ENCODE measurements around the gene FBXO45. TPM values are rescaled to one million over a fixed set of nuclear protein-coding genes. Genes with fewer than 3 reads are reported as not detected.

FBXO45 gene
- total and polyA plus RNA-seq, 4 donors, result 12.6 to 31.3 (median 23.8) TPM

DNA sequence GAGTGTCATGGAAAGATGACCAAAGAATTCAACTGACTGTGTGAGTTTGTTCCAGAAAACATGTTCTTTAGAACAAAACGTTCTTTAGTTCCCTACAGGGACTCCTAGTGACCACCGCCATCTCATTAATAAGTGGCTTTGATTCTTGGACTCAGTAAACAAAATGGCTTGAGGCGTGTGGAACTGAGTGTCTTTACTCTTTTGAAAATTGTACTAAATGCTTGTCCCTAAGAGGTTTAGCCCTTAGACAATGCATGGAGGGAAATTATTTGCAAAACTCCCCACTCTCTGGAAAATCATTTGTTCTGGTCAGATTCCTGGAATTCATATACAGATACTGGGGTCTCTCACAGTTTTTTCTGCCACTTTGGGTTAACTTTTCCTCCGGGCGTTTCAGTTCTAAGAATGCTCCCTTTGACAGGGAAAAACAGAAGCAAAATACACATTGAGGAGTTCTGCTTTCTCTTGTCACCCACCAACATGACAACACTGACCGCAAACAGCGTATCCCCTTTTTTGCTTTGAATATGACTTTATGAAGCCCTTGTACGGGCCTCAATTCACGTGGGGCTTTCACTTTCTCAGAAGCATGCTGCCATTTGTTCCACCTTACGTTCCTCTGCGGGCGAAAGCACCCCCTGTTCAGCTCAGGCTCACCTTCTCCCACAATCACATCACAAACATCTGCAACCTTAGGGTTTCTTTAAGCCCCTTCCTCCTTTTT lies 55.8 kb downstream of the FBXO45 start:
- WGBS (ENCODE audit: insufficient coverage), result 58% methylated on average over 10 of the region's 12 CpGs
- Histone ChIP-seq H3K27ac (ENCODE audit: low read depth, low read length) (peak overlapping the region; percentile 69), H3K9me3 (ENCODE audit: control insufficient read depth, insufficient read depth, low read length) (no peaks in the 10 kb centered on the region), H3K36me3 (ENCODE audit: control insufficient read depth, insufficient read depth, low read length) (no peaks in the 10 kb centered on the region), H3K4me1 (ENCODE audit: control insufficient read depth, insufficient read depth, low read length) (peaks cover 16% of the 10 kb centered on the region), H3K27me3 (ENCODE audit: control insufficient read depth, insufficient read depth, low read length) (no peaks in the 10 kb centered on the region), H3K4me3 (ENCODE audit: low read depth, low read length) (no peak overlapping the region)
- DNase-seq (ENCODE audit: low read depth in 4 of 6, low spot score in 6 of 6), result no peak

DNA sequence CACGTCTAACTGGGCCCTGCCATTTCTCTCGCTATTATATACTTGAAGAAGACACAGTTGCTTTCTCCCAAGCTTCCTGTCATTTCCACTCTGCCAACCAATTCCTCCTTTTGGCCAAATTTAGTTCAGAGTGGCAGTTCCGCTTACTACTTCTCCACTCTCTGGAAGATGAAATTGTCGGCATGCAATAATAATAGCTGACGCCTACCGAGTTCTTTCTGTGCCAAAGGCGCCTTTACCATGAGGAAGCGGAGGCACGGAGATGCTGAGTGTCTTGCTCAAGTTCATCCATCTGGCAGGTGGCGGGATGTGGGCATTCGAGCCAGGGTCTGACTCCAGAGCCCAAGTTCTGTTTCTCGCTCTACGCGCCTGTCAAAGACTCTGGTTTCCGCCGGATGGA lies 56.4 kb downstream of the FBXO45 start:
- no peaks in the 10 kb centered on the region for H3K9me3 ChIP-seq (ENCODE audit: control insufficient read depth, insufficient read depth, low read length)
- H3K4me3 ChIP-seq (ENCODE audit: low read depth, low read length), result no peak overlapping the region
- H3K4me1 ChIP-seq (ENCODE audit: control insufficient read depth, insufficient read depth, low read length), result peaks cover 16% of the 10 kb centered on the region
- no peaks in the 10 kb centered on the region for H3K27me3 ChIP-seq (ENCODE audit: control insufficient read depth, insufficient read depth, low read length)
- no peak for DNase-seq (ENCODE audit: low read depth in 4 of 6, low spot score in 6 of 6)
- peak overlapping the region; percentile 69 for H3K27ac ChIP-seq (ENCODE audit: low read depth, low read length)
- no peaks in the 10 kb centered on the region for H3K36me3 ChIP-seq (ENCODE audit: control insufficient read depth, insufficient read depth, low read length)
- WGBS (ENCODE audit: insufficient coverage), result 91% methylated on average over 9 of the region's 16 CpGs

DNA sequence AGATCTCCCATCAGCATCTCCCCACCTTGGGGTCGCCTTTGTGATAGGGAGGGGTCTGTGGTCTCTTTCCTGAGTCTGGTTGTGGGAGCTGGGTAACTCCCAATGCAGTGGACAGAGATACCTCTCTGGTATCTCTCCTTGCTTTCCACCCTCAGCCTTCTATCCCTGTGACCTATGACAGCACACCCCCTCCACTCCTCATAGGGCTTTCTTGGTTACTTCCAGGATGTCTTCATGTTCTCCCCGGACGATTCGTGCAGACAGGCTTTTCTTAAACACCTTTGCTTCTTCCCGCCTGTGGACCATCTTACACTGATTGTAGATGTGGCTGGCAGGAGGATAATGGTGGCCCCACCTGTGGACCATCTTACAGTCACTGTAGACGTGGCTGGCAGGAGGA lies 56.9 kb downstream of the FBXO45 start:
- 80% methylated on average over 2 of the region's 6 CpGs for WGBS (ENCODE audit: insufficient coverage)
- H3K27ac ChIP-seq (ENCODE audit: low read depth, low read length), result no peak overlapping the region
- no peaks in the 10 kb centered on the region for H3K36me3 ChIP-seq (ENCODE audit: control insufficient read depth, insufficient read depth, low read length)

DNA sequence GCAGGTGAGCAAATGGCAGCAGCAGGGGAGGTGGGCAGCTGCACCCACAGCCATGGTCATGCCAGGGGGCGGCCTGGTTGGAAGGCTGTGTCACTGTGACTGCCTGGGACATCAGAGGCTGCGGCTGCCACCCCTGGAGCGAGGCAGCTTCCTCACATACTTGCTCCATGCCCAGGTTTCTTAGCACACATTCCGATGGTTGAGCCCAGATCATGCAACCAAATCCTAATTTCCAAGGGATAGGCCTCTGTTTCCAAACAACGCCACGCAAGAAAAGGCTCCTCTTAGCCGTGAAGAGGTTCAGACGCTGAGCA lies 59.4 kb downstream of the FBXO45 start:
- no peak overlapping the region for H3K27ac ChIP-seq (ENCODE audit: low read depth, low read length)
- no peaks in the 10 kb centered on the region for H3K9me3 ChIP-seq (ENCODE audit: control insufficient read depth, insufficient read depth, low read length)
- H3K4me1 ChIP-seq (ENCODE audit: control insufficient read depth, insufficient read depth, low read length), result peaks cover 20% of the 10 kb centered on the region
- no peak for DNase-seq (ENCODE audit: low read depth in 4 of 6, low spot score in 6 of 6)
- no peaks in the 10 kb centered on the region for H3K27me3 ChIP-seq (ENCODE audit: control insufficient read depth, insufficient read depth, low read length)
- H3K36me3 ChIP-seq (ENCODE audit: control insufficient read depth, insufficient read depth, low read length), result no peaks in the 10 kb centered on the region
- no peak overlapping the region for H3K4me3 ChIP-seq (ENCODE audit: low read depth, low read length)
- WGBS (ENCODE audit: insufficient coverage), result 82% methylated on average over 8 of the region's 8 CpGs

More for the DNA sequence above, 56.9 kb downstream of the FBXO45 start:
- Histone ChIP-seq H3K27me3 (ENCODE audit: control insufficient read depth, insufficient read depth, low read length) (no peaks in the 10 kb centered on the region), H3K4me1 (ENCODE audit: control insufficient read depth, insufficient read depth, low read length) (peaks cover 13% of the 10 kb centered on the region), H3K4me3 (ENCODE audit: low read depth, low read length) (no peak overlapping the region), H3K9me3 (ENCODE audit: control insufficient read depth, insufficient read depth, low read length) (no peaks in the 10 kb centered on the region)
- DNase-seq (ENCODE audit: low read depth in 4 of 6, low spot score in 6 of 6), result no peak

DNA sequence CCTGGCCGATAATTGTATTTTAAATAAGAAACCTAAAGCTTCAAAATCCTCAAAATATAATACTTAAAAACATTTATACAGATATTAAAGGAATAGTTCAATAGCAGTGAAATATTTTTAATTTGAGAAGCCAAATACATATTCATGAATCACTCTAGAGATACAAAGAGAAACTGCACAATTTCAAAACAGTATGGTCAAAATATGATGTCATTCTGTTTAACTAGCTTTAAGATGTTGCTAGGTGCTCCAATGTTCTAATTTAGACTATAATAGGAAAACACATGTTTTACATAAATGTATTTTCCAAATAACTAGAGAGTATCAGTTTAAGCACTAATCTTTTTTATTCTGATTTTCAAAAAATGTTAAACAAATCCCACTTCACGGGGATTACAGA lies 60.8 kb downstream of the FBXO45 start:
- no peaks in the 10 kb centered on the region for H3K27me3 ChIP-seq (ENCODE audit: control insufficient read depth, insufficient read depth, low read length)
- 100% methylated on average over 1 of the region's 2 CpGs for WGBS (ENCODE audit: insufficient coverage)
- no peak overlapping the region for H3K4me3 ChIP-seq (ENCODE audit: low read depth, low read length)
- no peaks in the 10 kb centered on the region for H3K36me3 ChIP-seq (ENCODE audit: control insufficient read depth, insufficient read depth, low read length)
- peaks cover 26% of the 10 kb centered on the region for H3K4me1 ChIP-seq (ENCODE audit: control insufficient read depth, insufficient read depth, low read length)
- no peak overlapping the region for H3K27ac ChIP-seq (ENCODE audit: low read depth, low read length)
- no peaks in the 10 kb centered on the region for H3K9me3 ChIP-seq (ENCODE audit: control insufficient read depth, insufficient read depth, low read length)
- DNase-seq (ENCODE audit: low read depth in 4 of 6, low spot score in 6 of 6), result no peak

DNA sequence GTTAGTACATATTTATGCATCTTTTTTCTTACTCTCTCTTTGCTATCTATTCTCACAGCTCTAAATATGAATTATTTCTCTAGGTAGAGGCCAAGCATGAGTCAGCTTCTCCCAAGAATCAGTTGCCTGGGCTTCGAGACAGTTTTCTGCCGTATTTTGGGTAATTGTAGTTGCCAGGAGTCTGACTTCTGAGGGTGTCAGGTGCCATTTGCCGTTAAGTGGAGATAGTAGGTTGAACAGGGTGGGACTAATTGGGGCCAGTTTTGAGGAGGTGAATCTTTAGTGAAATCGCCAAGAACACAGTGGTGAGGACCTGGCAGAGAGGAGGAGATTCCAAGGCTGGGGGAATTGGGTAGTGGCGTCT lies 63.2 kb downstream of the FBXO45 start:
- Histone ChIP-seq H3K36me3 (ENCODE audit: control insufficient read depth, insufficient read depth, low read length) (no peaks in the 10 kb centered on the region), H3K4me3 (ENCODE audit: low read depth, low read length) (peak overlapping the region; percentile 62), H3K4me1 (ENCODE audit: control insufficient read depth, insufficient read depth, low read length) (peaks cover 29% of the 10 kb centered on the region), H3K9me3 (ENCODE audit: control insufficient read depth, insufficient read depth, low read length) (no peaks in the 10 kb centered on the region), H3K27me3 (ENCODE audit: control insufficient read depth, insufficient read depth, low read length) (no peaks in the 10 kb centered on the region), H3K27ac (ENCODE audit: low read depth, low read length) (peak overlapping the region; percentile 77)
- DNase-seq (ENCODE audit: low read depth in 4 of 6, low spot score in 6 of 6), result no peak
- 31% methylated on average over 5 of the region's 5 CpGs for WGBS (ENCODE audit: insufficient coverage)

DNA sequence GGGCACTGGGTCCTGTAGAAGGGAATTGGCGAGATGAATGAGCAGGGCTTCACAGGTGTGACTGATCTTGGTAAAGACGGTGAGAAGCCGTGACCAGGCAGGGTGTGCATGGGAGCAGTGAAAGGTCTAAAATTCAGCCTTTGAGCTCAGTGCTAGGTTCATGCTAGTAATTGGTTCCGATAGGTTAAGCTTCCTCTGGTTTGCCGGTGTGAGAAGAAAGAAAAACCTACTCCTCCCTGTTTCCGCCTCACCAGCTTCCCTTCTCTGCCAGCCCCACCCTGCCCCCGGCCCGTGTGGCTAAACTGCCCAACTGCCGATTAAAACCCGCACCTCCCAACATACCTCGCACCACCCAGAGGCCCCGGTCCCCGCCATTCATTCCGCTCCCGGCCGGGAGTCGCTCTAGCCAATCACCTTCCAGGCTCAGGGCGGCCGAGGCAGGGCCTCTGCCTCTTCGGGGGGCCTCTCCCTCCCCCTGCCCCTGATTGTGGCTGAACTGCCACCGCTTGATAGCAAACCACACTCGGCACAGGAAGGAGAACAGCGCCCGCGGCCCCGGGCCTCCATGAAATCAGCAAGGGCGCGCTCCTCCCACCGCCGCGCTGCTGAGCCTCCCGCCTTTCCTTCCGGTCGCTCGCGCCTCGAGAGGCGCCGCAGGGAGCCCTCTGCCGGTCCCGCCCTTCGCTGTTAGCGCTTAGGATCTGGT lies 63.7 kb downstream of the FBXO45 start:
- no peaks in the 10 kb centered on the region for H3K9me3 ChIP-seq (ENCODE audit: control insufficient read depth, insufficient read depth, low read length)
- peak; percentile 50 to 97 (median 74) for DNase-seq (ENCODE audit: low read depth in 4 of 6, low spot score in 6 of 6)
- no peaks in the 10 kb centered on the region for H3K27me3 ChIP-seq (ENCODE audit: control insufficient read depth, insufficient read depth, low read length)
- under 1% methylated on average over 41 of the region's 43 CpGs for WGBS (ENCODE audit: insufficient coverage)
- peak overlapping the region; percentile 77 for H3K27ac ChIP-seq (ENCODE audit: low read depth, low read length)
- peaks cover 29% of the 10 kb centered on the region for H3K4me1 ChIP-seq (ENCODE audit: control insufficient read depth, insufficient read depth, low read length)
- H3K36me3 ChIP-seq (ENCODE audit: control insufficient read depth, insufficient read depth, low read length), result no peaks in the 10 kb centered on the region
- peak overlapping the region; percentile 62 for H3K4me3 ChIP-seq (ENCODE audit: low read depth, low read length)

DNA sequence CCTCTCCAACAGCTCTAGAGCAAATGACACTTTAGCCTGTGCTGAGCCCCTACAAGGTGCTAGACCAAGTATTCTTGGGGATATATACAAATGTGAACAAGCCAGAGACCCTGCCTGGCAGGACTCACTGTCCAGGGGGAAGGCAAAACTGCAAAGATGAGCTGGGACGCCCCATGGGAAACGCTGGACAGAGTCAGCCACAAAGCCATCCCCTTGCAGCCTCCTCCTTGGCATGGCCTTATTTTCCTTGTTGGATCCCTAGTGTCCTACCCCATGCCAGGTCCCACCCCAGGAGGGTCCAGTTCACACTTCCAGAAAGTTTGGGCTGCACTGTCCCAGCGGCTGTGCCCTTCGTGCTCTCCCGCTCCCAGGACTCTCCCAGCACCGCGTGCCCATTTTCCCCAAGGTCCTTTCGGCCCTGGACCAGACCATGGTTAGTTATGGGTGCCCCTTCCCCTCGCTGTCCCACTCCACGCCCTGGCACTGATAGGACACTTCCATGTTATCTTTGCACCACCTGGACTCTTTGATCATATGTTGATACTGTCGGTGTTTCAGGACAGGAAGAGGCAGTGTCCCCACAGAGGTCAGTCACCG lies 65.2 kb downstream of the FBXO45 start:
- no peak overlapping the region for H3K27ac ChIP-seq (ENCODE audit: low read depth, low read length)
- H3K36me3 ChIP-seq (ENCODE audit: control insufficient read depth, insufficient read depth, low read length), result no peaks in the 10 kb centered on the region
- H3K4me1 ChIP-seq (ENCODE audit: control insufficient read depth, insufficient read depth, low read length), result peaks cover 23% of the 10 kb centered on the region
- 86% methylated on average over 12 of the region's 12 CpGs for WGBS (ENCODE audit: insufficient coverage)
- no peaks in the 10 kb centered on the region for H3K9me3 ChIP-seq (ENCODE audit: control insufficient read depth, insufficient read depth, low read length)
- H3K27me3 ChIP-seq (ENCODE audit: control insufficient read depth, insufficient read depth, low read length), result no peaks in the 10 kb centered on the region
- no peak for DNase-seq (ENCODE audit: low read depth in 4 of 6, low spot score in 6 of 6)
- no peak overlapping the region for H3K4me3 ChIP-seq (ENCODE audit: low read depth, low read length)

DNA sequence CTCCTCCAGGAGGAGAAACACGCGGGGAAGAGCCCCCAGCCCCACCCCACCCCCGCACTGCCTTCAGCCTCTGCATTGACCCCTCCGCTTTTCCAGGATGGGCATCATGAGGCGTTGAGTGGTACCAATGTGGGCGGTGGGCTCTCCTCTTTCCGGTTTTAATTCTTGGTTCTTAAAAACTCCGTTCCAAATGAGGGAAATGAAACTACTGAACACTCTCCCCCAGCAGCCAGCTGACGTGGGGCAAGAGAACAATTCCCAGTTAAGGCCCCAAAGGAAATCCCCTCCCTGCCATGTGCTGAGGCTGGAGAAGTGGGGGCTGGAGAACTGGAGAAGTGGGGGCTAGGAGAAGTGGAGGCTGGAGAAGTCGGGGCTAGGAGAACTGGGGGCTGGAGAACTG lies 65.8 kb downstream of the FBXO45 start:
- Histone ChIP-seq H3K4me3 (ENCODE audit: low read depth, low read length) (no peak overlapping the region), H3K9me3 (ENCODE audit: control insufficient read depth, insufficient read depth, low read length) (no peaks in the 10 kb centered on the region), H3K27ac (ENCODE audit: low read depth, low read length) (no peak overlapping the region), H3K27me3 (ENCODE audit: control insufficient read depth, insufficient read depth, low read length) (no peaks in the 10 kb centered on the region), H3K4me1 (ENCODE audit: control insufficient read depth, insufficient read depth, low read length) (peaks cover 25% of the 10 kb centered on the region), H3K36me3 (ENCODE audit: control insufficient read depth, insufficient read depth, low read length) (no peaks in the 10 kb centered on the region)
- DNase-seq (ENCODE audit: low read depth in 4 of 6, low spot score in 6 of 6), result no peak
- 86% methylated on average over 1 of the region's 10 CpGs for WGBS (ENCODE audit: insufficient coverage)

DNA sequence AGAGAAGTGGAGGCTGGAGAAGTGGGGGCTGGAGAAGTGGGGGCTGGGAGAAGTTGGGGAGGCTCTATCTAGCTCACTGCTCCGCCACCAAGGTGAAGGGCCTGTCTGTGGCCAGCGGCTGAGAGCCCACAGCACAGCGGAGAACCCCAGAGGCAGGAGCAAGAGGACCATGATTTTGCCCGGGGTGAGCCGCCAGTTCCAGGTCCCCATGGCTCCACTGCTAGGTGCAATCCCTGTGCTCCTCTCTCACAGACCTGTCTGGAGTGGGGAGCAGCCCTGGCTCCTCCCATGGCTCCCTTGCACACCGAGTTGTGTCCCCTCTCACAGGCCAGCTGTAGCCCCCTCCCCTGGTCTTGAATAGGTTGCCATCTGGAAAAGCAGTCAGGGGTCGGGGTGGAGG lies 66.4 kb downstream of the FBXO45 start:
- no peaks in the 10 kb centered on the region for H3K9me3 ChIP-seq (ENCODE audit: control insufficient read depth, insufficient read depth, low read length)
- DNase-seq (ENCODE audit: low read depth in 4 of 6, low spot score in 6 of 6), result no peak
- H3K27me3 ChIP-seq (ENCODE audit: control insufficient read depth, insufficient read depth, low read length), result peaks cover 2% of the 10 kb centered on the region
- H3K4me3 ChIP-seq (ENCODE audit: low read depth, low read length), result no peak overlapping the region
- no peaks in the 10 kb centered on the region for H3K36me3 ChIP-seq (ENCODE audit: control insufficient read depth, insufficient read depth, low read length)
- H3K4me1 ChIP-seq (ENCODE audit: control insufficient read depth, insufficient read depth, low read length), result peaks cover 30% of the 10 kb centered on the region
- H3K27ac ChIP-seq (ENCODE audit: low read depth, low read length), result no peak overlapping the region
- 79% methylated on average over 5 of the region's 7 CpGs for WGBS (ENCODE audit: insufficient coverage)
